Kidney epithelial cell (primary cell): ENCODE measurements around the gene RASL11A. TPM values are rescaled to one million over a fixed set of nuclear protein-coding genes. Genes with fewer than 3 reads are reported as not detected.
"Not testable (repeated sequence)": the region's sequence is repeated elsewhere in the genome, so short reads cannot be mapped to it uniquely, and the experiment has no call there.

ENCODE experiments used
- DNase-seq: peaks from one replicate; pipeline ENCODE4 v3.0.0-alpha.2; 2010; ENCODE audit warnings: low read depth
- H3K27me3 ChIP-seq: 2 replicates; pipeline ENCODE4 v1.6.0; 2011; ENCODE audit warnings: low read length; ENCODE audit not compliant: control insufficient read depth, insufficient read depth
- H3K36me3 ChIP-seq: 2 replicates; pipeline ENCODE4 v1.5.1; 2011; ENCODE audit warnings: low read length; ENCODE audit not compliant: control insufficient read depth, insufficient read depth
- H3K4me3 ChIP-seq: 2 replicates; pipeline ENCODE4 v1.5.1; 2011; ENCODE audit warnings: low read depth, mild to moderate bottlenecking, control low read depth, low read length
- CTCF ChIP-seq: IDR thresholded peaks from 2 replicates; pipeline ENCODE4 v1.5.1; 2011; ENCODE audit warnings: mild to moderate bottlenecking, moderate library complexity, low read length, control low read depth, inconsistent platforms; ENCODE audit not compliant: insufficient read depth, poor library complexity, severe bottlenecking
- total RNA-seq: library from RNA; depleted of rRNA; stranded (reverse); fragments of >200 nt; gene quantifications from 2 replicates; pipeline ENCODE4 v1.2.3, GENCODE V29; 2015

RASL11A gene
- total RNA-seq, 1 donor from 2014 or later, result 1.6 TPM

- no peaks in the 10 kb centered on the region for H3K27me3 ChIP-seq
- no peak overlapping the region for H3K4me3 ChIP-seq
- no peak for DNase-seq
- TF ChIP-seq CTCF, result no peak
- H3K36me3 ChIP-seq, result no peaks in the 10 kb centered on the region
These were observed 40.3 kb downstream of the RASL11A start for GRCh38 chr13:27310946-27311345.

DNA sequence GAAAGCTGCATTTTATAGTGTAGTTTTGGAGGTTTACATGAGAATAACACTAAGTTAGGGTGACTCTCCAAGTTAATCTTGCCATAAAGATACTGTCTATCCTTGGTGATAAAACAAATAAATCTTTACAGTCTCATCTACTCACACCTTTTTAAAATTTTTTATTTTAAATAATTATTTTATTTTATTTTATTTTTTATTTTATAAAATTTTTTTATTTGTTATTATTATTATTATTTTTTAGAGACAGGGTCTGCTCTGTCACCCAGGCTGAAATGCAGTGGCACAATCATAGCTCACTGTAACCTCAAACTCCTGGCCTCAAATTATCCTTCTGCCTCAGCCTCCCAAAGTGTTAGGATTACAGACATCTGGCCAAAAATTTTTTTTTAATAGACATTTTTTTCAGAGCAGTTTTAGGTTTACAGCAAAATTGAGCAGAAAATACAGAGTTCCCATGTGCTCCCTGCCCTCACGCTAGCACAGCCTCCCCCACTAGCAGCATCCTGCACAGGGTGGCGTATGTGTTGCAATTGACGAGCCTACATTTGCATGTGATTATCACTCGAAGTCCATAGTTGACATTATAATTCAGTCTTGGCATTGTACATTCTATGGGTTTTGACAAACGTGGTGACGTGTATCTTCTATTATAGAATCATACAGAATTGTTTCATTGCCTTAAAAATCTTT, 41.0 kb downstream of the RASL11A start:
- no peaks in the 10 kb centered on the region for H3K36me3 ChIP-seq
- no peaks in the 10 kb centered on the region for H3K27me3 ChIP-seq
- no peak for TF ChIP-seq CTCF
- no peak overlapping the region for H3K4me3 ChIP-seq
- no peak for DNase-seq

GRCh38 chr13:27313770-27314169, 43.1 kb downstream of the RASL11A start:
- no peak for DNase-seq
- Histone ChIP-seq H3K4me3 (no peak overlapping the region), H3K27me3 (no peaks in the 10 kb centered on the region), H3K36me3 (no peaks in the 10 kb centered on the region)
- no peak for TF ChIP-seq CTCF

- Histone ChIP-seq H3K27me3 (no peaks in the 10 kb centered on the region), H3K4me3 (no peak overlapping the region), H3K36me3 (no peaks in the 10 kb centered on the region)
- TF ChIP-seq CTCF, result no peak
- DNase-seq, result no peak
These were observed 48.8 kb downstream of the RASL11A start for GRCh38 chr13:27319404-27319803.

DNA sequence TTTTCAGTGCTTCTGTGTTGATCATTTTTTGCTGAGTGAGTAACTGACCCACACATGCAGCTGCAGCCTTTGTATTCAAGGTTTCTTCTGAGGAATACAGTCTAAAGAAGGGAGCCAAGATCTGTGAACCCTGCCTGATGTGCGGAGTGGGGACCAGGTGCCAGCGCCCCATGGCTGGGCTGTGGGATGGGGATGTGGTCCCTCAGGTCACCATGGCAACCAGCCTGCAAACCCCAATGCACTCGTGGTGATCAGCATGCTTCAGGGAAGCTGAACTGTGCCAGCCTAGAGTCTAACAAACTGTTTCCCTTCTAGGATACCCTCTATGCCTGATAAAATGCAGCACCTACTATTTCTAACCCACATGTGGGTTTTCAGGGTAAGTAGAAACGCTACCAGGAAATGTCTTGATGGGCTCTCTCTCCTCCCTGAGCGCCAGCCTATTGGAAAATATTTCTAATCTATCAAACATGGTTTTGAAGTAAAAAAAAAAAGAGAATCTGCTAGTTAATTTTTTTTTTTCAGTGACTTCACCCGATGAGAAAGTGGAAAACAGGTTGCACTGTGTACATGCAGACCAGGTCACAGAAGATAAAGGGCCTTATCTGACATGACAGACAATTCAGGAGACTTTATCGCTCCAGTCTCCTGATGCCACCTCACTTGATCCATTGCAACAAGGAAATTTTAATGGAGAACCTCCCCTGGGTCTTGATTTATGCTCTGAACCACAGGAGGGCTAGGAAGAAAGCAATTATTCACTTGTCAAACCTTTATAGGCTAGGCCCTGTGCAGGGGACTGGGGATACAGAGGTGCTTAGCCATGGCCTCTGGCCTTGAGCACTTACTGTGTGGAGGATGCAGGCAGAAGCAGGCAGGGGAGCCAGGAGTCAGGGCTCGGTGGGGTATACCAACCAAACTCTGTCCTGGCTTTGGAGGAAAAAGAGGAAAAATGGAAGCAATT, 51.1 kb downstream of the RASL11A start:
- no peak for DNase-seq
- Histone ChIP-seq H3K27me3 (no peaks in the 10 kb centered on the region), H3K4me3 (no peak overlapping the region), H3K36me3 (no peaks in the 10 kb centered on the region)
- TF ChIP-seq CTCF, result no peak

GRCh38 chr13:27322443-27322842, 51.8 kb downstream of the RASL11A start:
- DNase-seq, H3K4me3 ChIP-seq, H3K36me3 ChIP-seq, H3K27me3 ChIP-seq: not testable (repeated sequence)

Other genes starting within 250 kb of the RASL11A start
- gene USP12, start 99.0 kb upstream of the RASL11A start, total RNA-seq, result 13.8 and 17.5 TPM in 2 replicates
- 861 and 1,245 TPM in 2 replicates for gene RPL21, start 19.3 kb upstream of the RASL11A start, total RNA-seq
- gene GTF3A, start 153.8 kb downstream of the RASL11A start, total RNA-seq, result 177 and 206 TPM in 2 replicates
- gene MTIF3, start 179.7 kb downstream of the RASL11A start, total RNA-seq, result 44.8 and 105 TPM in 2 replicates